GM21526 (cell line): Measurements from ENCODE around the gene AADAC.
"Not testable (repeated sequence)": the region's sequence is repeated elsewhere in the genome, so short reads cannot be mapped to it uniquely, and the experiment has no call there.

Source experiments
- ATAC-seq: cut with Tn5 transposase; IDR thresholded peaks from one replicate; pipeline ENCODE4 v1.9.1; 2021; ENCODE audit warnings: moderate library complexity; ENCODE audit not compliant: unreplicated experiment, low FRiP score

The AADAC gene

GRCh38 chr3:151852074-151852811 is 38.3 kb downstream of the AADAC start:
- no peak for ATAC-seq

GRCh38 chr3:151856118-151856517 is 42.2 kb downstream of the AADAC start:
- ATAC-seq: no peak

DNA sequence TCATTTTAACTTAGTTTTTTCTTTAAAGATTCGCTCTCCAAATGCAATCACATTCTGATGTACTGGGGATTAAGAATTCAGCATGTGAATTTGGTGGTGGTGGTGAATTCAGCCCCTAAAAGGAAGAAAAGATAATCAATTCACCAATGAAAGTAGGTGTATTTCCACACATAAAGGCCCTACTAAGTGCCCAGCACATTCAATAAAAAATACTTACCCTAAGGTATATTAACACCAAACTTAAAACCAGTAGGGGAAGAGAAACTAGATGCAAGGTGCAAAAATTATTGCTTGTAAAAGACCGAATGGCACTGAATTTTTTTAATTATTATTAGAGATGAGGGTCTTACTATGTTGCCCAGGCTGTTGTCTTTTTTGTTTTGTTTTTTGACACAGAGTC is 42.7 kb downstream of the AADAC start:
- no peak for ATAC-seq

GRCh38 chr3:151859233-151859673 is 45.3 kb downstream of the AADAC start:
- no peak for ATAC-seq

- ATAC-seq: no peak
Observed at GRCh38 chr3:151859905-151860304, 46.0 kb downstream of the AADAC start.

DNA sequence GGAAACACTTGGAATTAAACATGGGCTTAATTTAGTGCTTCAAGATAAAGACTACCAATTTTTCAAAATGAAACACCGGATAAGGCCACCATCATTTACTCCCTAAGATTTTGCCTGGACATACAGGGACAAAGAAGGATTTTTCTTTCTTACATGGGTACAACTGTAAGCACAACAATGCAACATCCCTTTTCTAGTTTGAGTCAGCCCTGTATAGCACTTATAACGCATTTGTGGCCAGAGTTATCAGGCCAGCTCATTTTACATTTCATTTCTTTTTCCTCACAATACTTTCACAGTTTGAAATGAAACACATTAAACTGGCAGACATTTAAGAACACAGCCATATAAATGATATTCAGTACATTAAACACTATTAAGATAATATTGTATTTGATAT is 49.7 kb downstream of the AADAC start:
- no peak for ATAC-seq

- no peak for ATAC-seq
Observed at GRCh38 chr3:151864423-151865101, 50.6 kb downstream of the AADAC start.

DNA sequence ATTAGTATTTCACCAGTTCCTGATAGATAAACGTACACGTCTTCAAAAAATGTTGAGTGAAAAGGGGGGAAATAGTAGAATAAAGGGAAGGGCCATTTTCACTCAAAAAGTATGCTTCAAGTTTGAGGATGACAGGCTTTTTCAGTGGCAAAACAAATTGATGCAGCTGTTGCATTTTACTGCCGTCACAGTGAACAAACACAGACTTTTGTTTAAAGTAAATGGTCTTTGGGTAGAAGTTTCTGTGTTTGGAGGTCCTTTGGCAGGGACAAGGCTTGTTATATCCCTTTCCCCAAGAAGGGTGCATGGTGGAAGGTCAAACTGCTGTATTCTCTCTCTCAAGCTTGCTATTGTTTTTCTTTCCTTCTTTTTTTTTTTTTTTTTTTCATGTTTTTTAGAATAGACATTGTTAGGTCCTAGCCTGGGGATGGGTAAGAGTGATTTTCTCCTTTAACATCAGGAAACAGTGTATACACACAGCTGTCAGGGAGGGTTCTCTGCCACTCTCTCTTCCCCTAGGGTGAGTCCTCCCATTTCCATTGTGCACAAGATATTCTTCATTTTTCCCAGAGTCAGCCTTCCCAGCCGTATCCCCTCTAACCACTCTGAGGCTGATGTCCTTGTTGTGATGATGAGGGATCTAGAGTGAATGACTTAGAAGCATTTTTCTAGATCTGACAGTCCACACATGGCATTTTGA is 52.9 kb downstream of the AADAC start:
- no peak for ATAC-seq

- ATAC-seq: no peak
Observed at GRCh38 chr3:151867666-151868065, 53.8 kb downstream of the AADAC start.

DNA sequence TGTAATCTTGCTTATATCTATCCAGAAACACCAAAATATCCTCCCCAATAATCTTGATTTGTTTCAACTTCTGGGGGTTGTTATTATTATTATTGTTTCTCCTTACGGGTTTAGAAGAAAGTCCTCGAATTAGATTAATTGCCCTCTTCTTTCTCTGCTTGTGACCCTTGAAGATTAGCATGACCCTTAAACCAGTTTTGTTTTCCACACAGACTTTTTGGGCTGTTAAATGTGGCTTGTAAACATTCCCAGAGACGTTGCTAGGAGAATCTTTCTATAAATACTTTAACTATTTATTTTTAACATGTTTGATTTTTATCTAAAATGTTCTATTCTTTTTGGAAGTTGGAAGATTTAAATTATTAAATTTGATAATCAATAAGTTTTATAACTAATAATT is 55.3 kb downstream of the AADAC start:
- no peak for ATAC-seq

GRCh38 chr3:151871639-151872468 is 57.9 kb downstream of the AADAC start:
- ATAC-seq: peak; percentile 86

DNA sequence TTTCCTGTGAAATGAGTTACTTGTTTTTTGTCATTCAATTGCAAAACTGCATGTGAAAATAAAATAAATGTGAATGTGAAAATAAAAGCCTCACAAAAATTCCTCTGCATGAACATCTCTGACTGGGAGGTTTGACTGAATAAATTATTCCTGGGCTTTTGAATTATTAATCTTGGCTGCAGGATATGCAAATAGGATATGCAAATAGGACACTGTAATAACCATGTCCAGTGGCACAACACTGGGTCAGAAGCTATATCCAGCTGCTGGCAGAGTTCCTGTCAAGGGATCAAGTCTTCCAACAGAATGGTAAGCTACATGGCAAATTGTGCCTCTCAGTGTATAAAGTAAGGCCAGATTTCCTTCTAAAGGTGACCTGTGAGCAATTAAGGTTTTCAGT is 59.5 kb downstream of the AADAC start, which contains the start of gene SUCNR1:
TSS of gene SUCNR1 (plus strand) at position 246 of the 400 bp plus-strand sequence. CDS start 6,250 bp downstream, outside the sequence.
- no peak for ATAC-seq

DNA sequence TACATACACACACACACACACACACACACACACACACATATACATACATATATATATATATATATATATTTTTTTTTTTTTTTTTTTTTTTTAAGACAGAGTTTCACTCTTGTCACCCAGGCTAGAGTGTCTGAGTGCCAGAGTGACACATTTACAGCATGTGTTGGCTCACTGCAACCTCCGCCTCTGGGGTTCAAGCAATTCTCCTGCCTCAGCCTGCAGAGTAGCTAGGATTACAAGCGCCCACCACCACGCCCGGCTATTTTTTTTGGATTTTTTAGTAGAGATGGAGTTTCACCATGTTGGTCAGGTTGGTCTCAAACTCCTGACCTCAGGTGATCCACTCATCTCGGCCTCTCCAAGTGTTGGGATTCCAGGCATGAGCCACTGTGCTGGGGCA is 60.2 kb downstream of the AADAC start:
- not testable (repeated sequence) for ATAC-seq

DNA sequence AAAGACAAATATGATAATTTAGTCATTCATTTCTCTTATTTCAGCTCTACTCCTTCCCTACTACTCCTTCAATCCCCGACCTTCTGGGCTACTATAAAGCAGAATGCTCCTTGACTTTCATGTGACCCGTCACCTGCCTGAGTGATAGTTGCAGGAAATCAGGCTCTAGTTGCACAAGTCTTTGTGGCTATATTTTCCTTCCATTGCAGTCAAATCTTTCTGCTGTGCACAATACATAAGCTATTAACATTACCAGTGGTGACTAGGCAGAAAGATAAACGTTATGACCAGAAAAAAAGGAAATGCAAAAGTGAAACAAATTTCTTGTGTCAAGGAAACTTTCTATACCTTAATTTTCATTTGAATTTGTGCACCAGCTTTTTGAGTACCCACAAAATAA is 61.8 kb downstream of the AADAC start:
- ATAC-seq: peak; percentile 51

DNA sequence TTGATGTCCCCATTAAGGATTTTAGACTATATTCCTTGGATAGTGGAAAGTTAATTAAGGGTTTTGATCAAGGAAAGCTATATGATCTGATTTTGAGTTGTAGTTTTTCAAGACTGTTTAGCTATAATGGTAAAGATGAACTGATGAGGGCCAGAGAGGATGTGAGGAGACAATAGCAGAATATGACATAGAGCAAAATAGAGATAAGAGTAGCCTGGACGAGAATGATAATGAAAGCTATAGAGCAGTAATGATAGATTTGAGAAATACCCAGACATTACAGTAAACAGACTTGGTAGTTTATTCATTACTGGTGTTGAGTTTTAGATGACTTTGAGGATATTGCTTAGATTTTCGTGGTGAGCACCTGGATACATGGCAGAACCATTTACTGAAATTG is 63.4 kb downstream of the AADAC start:
- ATAC-seq: no peak
